KG1 (cell line): ENCODE measurements around the gene REEP2.

Experiments
- DNase-seq: peaks from one replicate; lab custom pipeline; 2025; lab: John Stamatoyannopoulos, UW

Gene REEP2

GRCh38 chr5:138448481-138449398 is 9.9 kb downstream of the REEP2 start:
- no peak for DNase-seq

GRCh38 chr5:138449501-138450239 is 10.8 kb downstream of the REEP2 start:
- DNase-seq: no peak

- DNase-seq: no peak
These were observed 12.1 kb downstream of the REEP2 start for GRCh38 chr5:138450971-138451370.

GRCh38 chr5:138452720-138453119 is 13.9 kb downstream of the REEP2 start:
- no peak for DNase-seq

GRCh38 chr5:138453590-138453989 is 14.7 kb downstream of the REEP2 start:
- DNase-seq: no peak

- no peak for DNase-seq
These were observed 15.3 kb downstream of the REEP2 start for GRCh38 chr5:138454121-138454520.

GRCh38 chr5:138455232-138455930 is 16.5 kb downstream of the REEP2 start:
- DNase-seq: no peak

- no peak for DNase-seq
These were observed 18.8 kb downstream of the REEP2 start for GRCh38 chr5:138457531-138458275.

- DNase-seq: no peak
These were observed 19.5 kb downstream of the REEP2 start for GRCh38 chr5:138458384-138458783.

GRCh38 chr5:138458856-138459255 is 20.0 kb downstream of the REEP2 start:
- no peak for DNase-seq

- no peak for DNase-seq
These were observed 20.6 kb downstream of the REEP2 start for GRCh38 chr5:138459311-138459933.

GRCh38 chr5:138460032-138460693 is 21.3 kb downstream of the REEP2 start:
- no peak for DNase-seq

- DNase-seq: no peak
These were observed 22.7 kb downstream of the REEP2 start for GRCh38 chr5:138461343-138462125.

GRCh38 chr5:138463419-138464007 is 24.7 kb downstream of the REEP2 start:
- DNase-seq: no peak

GRCh38 chr5:138464008-138464387 is 25.1 kb downstream of the REEP2 start:
- DNase-seq: peak; percentile 33

GRCh38 chr5:138464388-138465260 is 25.8 kb downstream of the REEP2 start:
- DNase-seq: peak; percentile 45

GRCh38 chr5:138465261-138466124 is 26.6 kb downstream of the REEP2 start, which contains the start of gene EGR1:
Gene EGR1 (plus strand): TSS chr5:138465479. CDS start chr5:138465762, 283 bp downstream.
- peak; percentile 30 for DNase-seq
